GM12878 (cell line): ENCODE data around the gene TTC5. TPM values are rescaled to one million over a fixed set of nuclear protein-coding genes. Genes with fewer than 3 reads are reported as not detected.

Experiments
- ASH2L ChIP-seq: fragments of 300-600, 200-600 bp; sonication (generic); IDR thresholded peaks from 2 replicates; pipeline ENCODE4 v1.6.1; 2017; ENCODE audit warnings: low read depth, mild to moderate bottlenecking, borderline replicate concordance
- BRCA1 ChIP-seq: IDR thresholded peaks from 2 replicates; pipeline ENCODE4 v1.6.1; 2011; ENCODE audit warnings: low read depth, low read length, improper control_type of control experiment
- CHD1 ChIP-seq: IDR thresholded peaks from 2 replicates; pipeline ENCODE4 v1.6.1; 2012; ENCODE audit warnings: low read depth, low read length, improper control_type of control experiment
- ESRRA ChIP-seq: IDR thresholded peaks from 2 replicates; pipeline ENCODE4 v1.6.1; 2012; ENCODE audit warnings: mild to moderate bottlenecking, low read length, improper control_type of control experiment
- IKZF1 ChIP-seq: fragments of 450-650 bp; conservative IDR thresholded peaks from 2 replicates; pipeline ENCODE4 v1.6.1; 2017; ENCODE audit warnings: antibody characterized with exemption, mild to moderate bottlenecking
- JUND ChIP-seq: IDR thresholded peaks from 2 replicates; pipeline ENCODE4 v1.6.1; 2012; ENCODE audit warnings: low read depth, mild to moderate bottlenecking, low read length, improper control_type of control experiment, moderate library complexity
- MTA3 ChIP-seq: IDR thresholded peaks from 2 replicates; pipeline ENCODE4 v1.6.1; 2012; ENCODE audit warnings: low read length, inconsistent platforms, borderline replicate concordance
- NFXL1 ChIP-seq: fragments of 450-650 bp; IDR thresholded peaks from 2 replicates; pipeline ENCODE4 v1.6.1; 2017; ENCODE audit warnings: antibody characterized with exemption, mild to moderate bottlenecking, borderline replicate concordance
- NFYB ChIP-seq: IDR thresholded peaks from 2 replicates; pipeline ENCODE4 v1.6.1; 2011; ENCODE audit warnings: low read depth, mild to moderate bottlenecking, low read length, improper control_type of control experiment, moderate library complexity; ENCODE audit not compliant: insufficient read depth
- POLR2AphosphoS2 ChIP-seq: IDR thresholded peaks from 2 replicates; pipeline ENCODE4 v1.6.1; 2011; ENCODE audit warnings: low read depth, mild to moderate bottlenecking, low read length, improper control_type of control experiment, moderate library complexity
- TCF3 ChIP-seq: IDR thresholded peaks from 2 replicates; pipeline ENCODE4 v1.6.1; 2012; ENCODE audit warnings: low read depth, mild to moderate bottlenecking, low read length, borderline replicate concordance; ENCODE audit not compliant: insufficient read depth
- ZBED1 ChIP-seq: IDR thresholded peaks from 2 replicates; pipeline ENCODE4 v1.6.1; 2016; ENCODE audit warnings: borderline replicate concordance
- ZNF274 ChIP-seq: IDR thresholded peaks from one replicate; pipeline ENCODE4 v1.8.0; 2011; ENCODE audit not compliant: insufficient read length, insufficient read depth
- polyA plus RNA-seq, 11 experiments: library from polyadenylated mRNA; depleted of rRNA in 4 of 11; unstranded in 6 of 11; stranded (reverse) in 5 of 11; fragments of >200 nt; fragmentation: Nextera tagmentation in 4 of 11; fragmentation: Illumina TruSeq in 1 of 11; extraction: Ambion mirVana in 4 of 11; extraction: Trizol in 1 of 11; gene quantifications; 1 replicate in 1 of 11; 2 replicates in 10 of 11; pipeline versions ENCODE4 v1.2.1 to v1.2.3, GENCODE V29; 2011 to 2016; ENCODE audit warnings: inconsistent platforms in 2 of 11, missing spikeins in 2 of 11, low read depth in 1 of 11
- total RNA-seq, 4 experiments: library from RNA; depleted of rRNA in 3 of 4; stranded (reverse); fragments of >200 nt in 3 of 4; fragmentation: Illumina TruSeq in 1 of 4; extraction: Trizol in 1 of 4; gene quantifications; 2 replicates each; pipeline versions ENCODE4 v1.2.1 to v1.2.3, GENCODE V29; 2013 to 2021
- TF ChIP-seq, protein P1 (sequence below): fragments of 450-650 bp; IDR thresholded peaks from 2 replicates; pipeline ENCODE4 v1.6.1; 2017; ENCODE audit warnings: mild to moderate bottlenecking, moderate library complexity
- TF ChIP-seq, protein P2 (sequence below): IDR thresholded peaks from 2 replicates; pipeline ENCODE4 v1.6.1; 2012; ENCODE audit warnings: improper control_type of control experiment, low read depth, low read length; ENCODE audit not compliant: insufficient replicate concordance
- TF ChIP-seq, protein P3 (sequence below): IDR thresholded peaks from 2 replicates; pipeline ENCODE4 v1.6.1; 2011; ENCODE audit warnings: borderline replicate concordance, low read depth, mild to moderate bottlenecking, moderate library complexity, low read length; ENCODE audit not compliant: insufficient read depth, poor library complexity, severe bottlenecking
- TF ChIP-seq, protein P4 (sequence below): IDR thresholded peaks from 2 replicates; pipeline ENCODE4 v1.6.1; 2012; ENCODE audit warnings: low read depth, low read length, improper control_type of control experiment

The TTC5 gene
- total and polyA plus RNA-seq, 10 of the 15 experiments (the other 5 are each of a cell fraction or from before 2014, with no cell fraction given) = 6.9 to 21.6 (median 13.5) TPM

DNA sequence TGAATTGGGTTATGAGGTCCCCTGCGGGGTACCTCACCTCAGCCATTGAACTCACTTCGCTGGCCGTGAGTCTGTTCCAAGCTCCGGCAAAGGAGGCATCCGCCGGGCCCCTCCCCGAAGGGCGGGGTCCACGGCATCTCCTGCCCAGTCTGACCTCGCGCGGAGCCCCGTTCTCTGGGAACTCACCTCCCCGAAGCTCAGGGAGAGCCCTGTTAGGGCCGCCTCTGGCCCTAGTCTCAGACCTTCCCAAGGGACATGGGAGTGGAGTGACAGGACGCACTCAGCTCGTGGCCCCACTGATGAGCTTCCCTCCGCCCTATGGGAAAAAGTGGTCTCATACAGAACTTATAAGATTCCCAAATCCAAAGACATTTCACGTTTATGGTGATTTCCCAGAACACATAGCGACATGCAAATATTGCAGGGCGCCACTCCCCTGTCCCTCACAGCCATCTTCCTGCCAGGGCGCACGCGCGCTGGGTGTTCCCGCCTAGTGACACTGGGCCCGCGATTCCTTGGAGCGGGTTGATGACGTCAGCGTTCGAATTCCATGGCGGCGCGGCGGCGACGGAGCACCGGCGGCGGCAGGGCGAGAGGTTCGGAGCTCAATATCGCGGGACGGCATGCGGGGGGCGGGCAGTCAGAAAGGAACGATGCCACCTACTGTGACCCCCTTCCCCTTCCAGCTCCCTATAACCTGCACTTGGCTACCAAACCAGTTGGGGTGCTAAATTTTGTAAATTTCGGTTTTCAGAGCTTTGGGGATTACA lies 37.5 kb upstream of the TTC5 start, which contains the start of gene PARP2 (continued):
- TF ChIP-seq, protein P1, sequence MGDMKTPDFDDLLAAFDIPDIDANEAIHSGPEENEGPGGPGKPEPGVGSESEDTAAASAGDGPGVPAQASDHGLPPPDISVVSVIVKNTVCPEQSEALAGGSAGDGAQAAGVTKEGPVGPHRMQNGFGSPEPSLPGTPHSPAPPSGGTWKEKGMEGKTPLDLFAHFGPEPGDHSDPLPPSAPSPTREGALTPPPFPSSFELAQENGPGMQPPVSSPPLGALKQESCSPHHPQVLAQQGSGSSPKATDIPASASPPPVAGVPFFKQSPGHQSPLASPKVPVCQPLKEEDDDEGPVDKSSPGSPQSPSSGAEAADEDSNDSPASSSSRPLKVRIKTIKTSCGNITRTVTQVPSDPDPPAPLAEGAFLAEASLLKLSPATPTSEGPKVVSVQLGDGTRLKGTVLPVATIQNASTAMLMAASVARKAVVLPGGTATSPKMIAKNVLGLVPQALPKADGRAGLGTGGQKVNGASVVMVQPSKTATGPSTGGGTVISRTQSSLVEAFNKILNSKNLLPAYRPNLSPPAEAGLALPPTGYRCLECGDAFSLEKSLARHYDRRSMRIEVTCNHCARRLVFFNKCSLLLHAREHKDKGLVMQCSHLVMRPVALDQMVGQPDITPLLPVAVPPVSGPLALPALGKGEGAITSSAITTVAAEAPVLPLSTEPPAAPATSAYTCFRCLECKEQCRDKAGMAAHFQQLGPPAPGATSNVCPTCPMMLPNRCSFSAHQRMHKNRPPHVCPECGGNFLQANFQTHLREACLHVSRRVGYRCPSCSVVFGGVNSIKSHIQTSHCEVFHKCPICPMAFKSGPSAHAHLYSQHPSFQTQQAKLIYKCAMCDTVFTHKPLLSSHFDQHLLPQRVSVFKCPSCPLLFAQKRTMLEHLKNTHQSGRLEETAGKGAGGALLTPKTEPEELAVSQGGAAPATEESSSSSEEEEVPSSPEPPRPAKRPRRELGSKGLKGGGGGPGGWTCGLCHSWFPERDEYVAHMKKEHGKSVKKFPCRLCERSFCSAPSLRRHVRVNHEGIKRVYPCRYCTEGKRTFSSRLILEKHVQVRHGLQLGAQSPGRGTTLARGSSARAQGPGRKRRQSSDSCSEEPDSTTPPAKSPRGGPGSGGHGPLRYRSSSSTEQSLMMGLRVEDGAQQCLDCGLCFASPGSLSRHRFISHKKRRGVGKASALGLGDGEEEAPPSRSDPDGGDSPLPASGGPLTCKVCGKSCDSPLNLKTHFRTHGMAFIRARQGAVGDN = peak; percentile 89; the same call in 1 of the 2 replicates
- TF ChIP-seq CHD1 = no peak
- TF ChIP-seq, protein P2, sequence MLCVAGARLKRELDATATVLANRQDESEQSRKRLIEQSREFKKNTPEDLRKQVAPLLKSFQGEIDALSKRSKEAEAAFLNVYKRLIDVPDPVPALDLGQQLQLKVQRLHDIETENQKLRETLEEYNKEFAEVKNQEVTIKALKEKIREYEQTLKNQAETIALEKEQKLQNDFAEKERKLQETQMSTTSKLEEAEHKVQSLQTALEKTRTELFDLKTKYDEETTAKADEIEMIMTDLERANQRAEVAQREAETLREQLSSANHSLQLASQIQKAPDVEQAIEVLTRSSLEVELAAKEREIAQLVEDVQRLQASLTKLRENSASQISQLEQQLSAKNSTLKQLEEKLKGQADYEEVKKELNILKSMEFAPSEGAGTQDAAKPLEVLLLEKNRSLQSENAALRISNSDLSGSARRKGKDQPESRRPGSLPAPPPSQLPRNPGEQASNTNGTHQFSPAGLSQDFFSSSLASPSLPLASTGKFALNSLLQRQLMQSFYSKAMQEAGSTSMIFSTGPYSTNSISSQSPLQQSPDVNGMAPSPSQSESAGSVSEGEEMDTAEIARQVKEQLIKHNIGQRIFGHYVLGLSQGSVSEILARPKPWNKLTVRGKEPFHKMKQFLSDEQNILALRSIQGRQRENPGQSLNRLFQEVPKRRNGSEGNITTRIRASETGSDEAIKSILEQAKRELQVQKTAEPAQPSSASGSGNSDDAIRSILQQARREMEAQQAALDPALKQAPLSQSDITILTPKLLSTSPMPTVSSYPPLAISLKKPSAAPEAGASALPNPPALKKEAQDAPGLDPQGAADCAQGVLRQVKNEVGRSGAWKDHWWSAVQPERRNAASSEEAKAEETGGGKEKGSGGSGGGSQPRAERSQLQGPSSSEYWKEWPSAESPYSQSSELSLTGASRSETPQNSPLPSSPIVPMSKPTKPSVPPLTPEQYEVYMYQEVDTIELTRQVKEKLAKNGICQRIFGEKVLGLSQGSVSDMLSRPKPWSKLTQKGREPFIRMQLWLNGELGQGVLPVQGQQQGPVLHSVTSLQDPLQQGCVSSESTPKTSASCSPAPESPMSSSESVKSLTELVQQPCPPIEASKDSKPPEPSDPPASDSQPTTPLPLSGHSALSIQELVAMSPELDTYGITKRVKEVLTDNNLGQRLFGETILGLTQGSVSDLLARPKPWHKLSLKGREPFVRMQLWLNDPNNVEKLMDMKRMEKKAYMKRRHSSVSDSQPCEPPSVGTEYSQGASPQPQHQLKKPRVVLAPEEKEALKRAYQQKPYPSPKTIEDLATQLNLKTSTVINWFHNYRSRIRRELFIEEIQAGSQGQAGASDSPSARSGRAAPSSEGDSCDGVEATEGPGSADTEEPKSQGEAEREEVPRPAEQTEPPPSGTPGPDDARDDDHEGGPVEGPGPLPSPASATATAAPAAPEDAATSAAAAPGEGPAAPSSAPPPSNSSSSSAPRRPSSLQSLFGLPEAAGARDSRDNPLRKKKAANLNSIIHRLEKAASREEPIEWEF = no peak
- TF ChIP-seq, protein P3, sequence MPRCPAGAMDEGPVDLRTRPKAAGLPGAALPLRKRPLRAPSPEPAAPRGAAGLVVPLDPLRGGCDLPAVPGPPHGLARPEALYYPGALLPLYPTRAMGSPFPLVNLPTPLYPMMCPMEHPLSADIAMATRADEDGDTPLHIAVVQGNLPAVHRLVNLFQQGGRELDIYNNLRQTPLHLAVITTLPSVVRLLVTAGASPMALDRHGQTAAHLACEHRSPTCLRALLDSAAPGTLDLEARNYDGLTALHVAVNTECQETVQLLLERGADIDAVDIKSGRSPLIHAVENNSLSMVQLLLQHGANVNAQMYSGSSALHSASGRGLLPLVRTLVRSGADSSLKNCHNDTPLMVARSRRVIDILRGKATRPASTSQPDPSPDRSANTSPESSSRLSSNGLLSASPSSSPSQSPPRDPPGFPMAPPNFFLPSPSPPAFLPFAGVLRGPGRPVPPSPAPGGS = peak; percentile 77
- TF ChIP-seq, protein P4, sequence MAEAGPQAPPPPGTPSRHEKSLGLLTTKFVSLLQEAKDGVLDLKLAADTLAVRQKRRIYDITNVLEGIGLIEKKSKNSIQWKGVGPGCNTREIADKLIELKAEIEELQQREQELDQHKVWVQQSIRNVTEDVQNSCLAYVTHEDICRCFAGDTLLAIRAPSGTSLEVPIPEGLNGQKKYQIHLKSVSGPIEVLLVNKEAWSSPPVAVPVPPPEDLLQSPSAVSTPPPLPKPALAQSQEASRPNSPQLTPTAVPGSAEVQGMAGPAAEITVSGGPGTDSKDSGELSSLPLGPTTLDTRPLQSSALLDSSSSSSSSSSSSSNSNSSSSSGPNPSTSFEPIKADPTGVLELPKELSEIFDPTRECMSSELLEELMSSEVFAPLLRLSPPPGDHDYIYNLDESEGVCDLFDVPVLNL = peak; percentile 75; the same call in 1 of the 2 replicates
- peak; percentile 61 for TF ChIP-seq BRCA1
- no peak for TF ChIP-seq NFXL1
- peak; percentile 80 for TF ChIP-seq JUND
- no peak for TF ChIP-seq NFYB
- no peak for TF ChIP-seq ASH2L
- TF ChIP-seq TCF3 = peak; percentile 94
- TF ChIP-seq MTA3 = peak; percentile 91; the same call in 1 of the 2 replicates
- TF ChIP-seq ZBED1 = peak; percentile 97
- peak; percentile 99 for TF ChIP-seq IKZF1
- 0 out of 2 replicates have a peak, but pooled peaks have one; percentile 30 for TF ChIP-seq ESRRA
- TF ChIP-seq ZNF274 = no peak
- TF ChIP-seq POLR2AphosphoS2 = peak; percentile 95; the same call in 1 of the 2 replicates
